Measurements from ENCODE around the gene CEP131.

The CEP131 gene

GRCh38 chr17:81158688-81159590 lies 63.8 kb downstream of the CEP131 start:
- CTCF ChIA-PET: interaction anchor here (0.7 to 1.0 kb wide), 2 partner anchors 11 to 583 kb away, joined by 3 to 4 read pairs; no protein-coding TSS in a partner anchor
- Histone ChIP-seq H3K9me3 (ENCODE audit: control insufficient read depth, insufficient read depth, low read depth, low read length) (no peaks in the 10 kb centered on the region), H3K36me3 (ENCODE audit: control insufficient read depth in 2 of 2, insufficient read depth in 1 of 2, low read length in 2 of 2) (no peaks in the 10 kb centered on the region), H3K27ac (ENCODE audit: extremely low read depth, low read depth, low read length) (no peak overlapping the region), H3K4me3 (ENCODE audit: low read depth, low read length) (no peak overlapping the region), H3K4me1 (ENCODE audit: control insufficient read depth, insufficient read depth, low read length) (no peaks in the 10 kb centered on the region)
- POLR2A ChIA-PET: no interaction called here
- TF ChIP-seq PRDM2 (tag by site-specific recombination; IDR thresholded peaks at IDR 0.05; ENCODE audit: borderline replicate concordance) (no peak), ZNF692 (tag by site-specific recombination; IDR thresholded peaks at IDR 0.05) (no peak), ZNF596 (tag by site-specific recombination; IDR thresholded peaks at IDR 0.05) (no peak), ZNF211 (tag by site-specific recombination; IDR thresholded peaks at IDR 0.05; ENCODE audit: low read depth) (no peak), ZNF585B (tag by site-specific recombination; IDR thresholded peaks at IDR 0.05) (no peak), YY2 (tag by site-specific recombination; IDR thresholded peaks at IDR 0.05) (no peak), ZBTB49 (tag by site-specific recombination; IDR thresholded peaks at IDR 0.05; ENCODE audit: low read depth) (no peak), ZNF426 (tag by site-specific recombination; IDR thresholded peaks at IDR 0.05) (no peak), ZNF362 (tag by site-specific recombination; IDR thresholded peaks at IDR 0.05) (no peak), EGR2 (tag by site-specific recombination; IDR thresholded peaks at IDR 0.05; ENCODE audit: low read depth) (no peak), ZNF138 (tag by site-specific recombination; IDR thresholded peaks at IDR 0.05; ENCODE audit: borderline replicate concordance) (no peak), SP7 (tag by site-specific recombination; IDR thresholded peaks at IDR 0.05) (no peak), PRDM6 (tag by site-specific recombination; IDR thresholded peaks at IDR 0.05) (no peak), ZNF580 (tag by site-specific recombination; IDR thresholded peaks at IDR 0.05) (no peak)
